HepG2 (cell line): ENCODE results near the gene HSP90AB1. TPM values are rescaled to one million over a fixed set of nuclear protein-coding genes. Genes with fewer than 3 reads are reported as not detected.

Experiments used
- DR1 ChIP-seq: sonication (generic); formaldehyde crosslinking; IDR thresholded peaks from 2 replicates; pipeline ENCODE4 v1.8.0; 2021; ENCODE audit warnings: mild to moderate bottlenecking, missing genetic modification reagents, inconsistent platforms
- EZH2 ChIP-seq: conservative IDR thresholded peaks from 2 replicates; pipeline ENCODE4 v1.6.1; 2012; ENCODE audit warnings: mild to moderate bottlenecking, low read depth, low read length, moderate library complexity
- HDAC6 ChIP-seq: fragments of 200-600 bp; sonication (generic); IDR thresholded peaks from 2 replicates; pipeline ENCODE4 v1.7.0; 2017; ENCODE audit warnings: mild to moderate bottlenecking, antibody characterized with exemption, low read length, low read depth
- KAT2B ChIP-seq: fragments of 150-350 bp; IDR thresholded peaks from 2 replicates; pipeline ENCODE4 v1.6.1; 2014; ENCODE audit warnings: low read depth, low read length, borderline replicate concordance
- KDM3A ChIP-seq: IDR thresholded peaks from 2 replicates; pipeline ENCODE4 v1.6.1; 2018; ENCODE audit warnings: low read depth, missing compliant biosample characterization
- KDM5A ChIP-seq: fragments of 200-600 bp; sonication (generic); IDR thresholded peaks from 2 replicates; pipeline ENCODE4 v1.7.0; 2018; ENCODE audit warnings: antibody characterized with exemption, mild to moderate bottlenecking, low read length, borderline replicate concordance
- LRRFIP1 ChIP-seq: sonication (generic); formaldehyde crosslinking; conservative IDR thresholded peaks from 2 replicates; pipeline ENCODE4 v1.4.0; 2020; ENCODE audit warnings: missing genetic modification reagents
- MYPOP ChIP-seq: sonication (generic); formaldehyde crosslinking; IDR thresholded peaks from 2 replicates; pipeline ENCODE4 v1.8.1; 2023; ENCODE audit warnings: mild to moderate bottlenecking, moderate library complexity, missing genetic modification reagents
- NR2F2 ChIP-seq: IDR thresholded peaks from 2 replicates; pipeline ENCODE4 v1.6.1; 2012; ENCODE audit warnings: low read depth, inconsistent platforms, borderline replicate concordance
- RFXAP ChIP-seq: sonication (generic); formaldehyde crosslinking; IDR thresholded peaks from 2 replicates; pipeline ENCODE4 v1.4.0; 2020; ENCODE audit warnings: missing genetic modification reagents, borderline replicate concordance
- SALL1 ChIP-seq: sonication (generic); formaldehyde crosslinking; IDR thresholded peaks from 2 replicates; pipeline ENCODE4 v1.8.0; 2022; ENCODE audit warnings: mild to moderate bottlenecking, missing genetic modification reagents
- SPEN ChIP-seq: sonication (generic); formaldehyde crosslinking; IDR thresholded peaks from 2 replicates; pipeline ENCODE4 v1.5.1; 2020; ENCODE audit warnings: low read depth, mild to moderate bottlenecking, missing genetic modification reagents
- WIZ ChIP-seq: sonication (generic); formaldehyde crosslinking; IDR thresholded peaks from 2 replicates; pipeline ENCODE4 v1.5.1; 2020; ENCODE audit warnings: mild to moderate bottlenecking, missing genetic modification reagents
- XRCC5 ChIP-seq: fragments of 200-400 bp; formaldehyde crosslinking; optimal IDR thresholded peaks from 2 replicates; pipeline ENCODE3; 2017; ENCODE audit warnings: mild to moderate bottlenecking, low read length
- ZFP91 ChIP-seq: sonication (generic); formaldehyde crosslinking; IDR thresholded peaks from 2 replicates; pipeline ENCODE4 v1.9.0; 2022; ENCODE audit warnings: missing genetic modification reagents, mild to moderate bottlenecking, borderline replicate concordance
- ZFX ChIP-seq: sonication (generic); formaldehyde crosslinking; IDR thresholded peaks from 2 replicates; pipeline ENCODE4 v1.4.0; 2020; ENCODE audit warnings: mild to moderate bottlenecking, low read depth, missing genetic modification reagents, moderate library complexity
- ZFY ChIP-seq: sonication (generic); formaldehyde crosslinking; IDR thresholded peaks from 2 replicates; pipeline ENCODE4 v1.4.0; 2020; ENCODE audit warnings: missing genetic modification reagents
- ZGPAT ChIP-seq: IDR thresholded peaks from 2 replicates; pipeline ENCODE4 v1.6.1; 2016; ENCODE audit warnings: mild to moderate bottlenecking
- ZNF501 ChIP-seq: sonication (generic); formaldehyde crosslinking; IDR thresholded peaks from 2 replicates; pipeline ENCODE4 v1.5.1; 2020; ENCODE audit warnings: mild to moderate bottlenecking, moderate library complexity, missing genetic modification reagents
- polyA plus RNA-seq, 8 experiments: library from polyadenylated mRNA; depleted of rRNA in 3 of 8; stranded (reverse) in 7 of 8; unstranded in 1 of 8; fragments of >200 nt; fragmentation: Illumina TruSeq in 4 of 8; extraction: Trizol in 4 of 8; gene quantifications; 2 replicates each; pipeline versions ENCODE4 v1.2.1 to v1.2.3, GENCODE V29; 2011 to 2016; ENCODE audit warnings: low read depth in 4 of 8, missing spikeins in 1 of 8, mixed read lengths in 1 of 8; ENCODE audit not compliant: insufficient read depth in 1 of 8
- total RNA-seq, 5 experiments: library from RNA; depleted of rRNA; stranded (reverse); fragments of >200 nt; fragmentation: Illumina TruSeq; extraction: Trizol; gene quantifications; 2 replicates each; pipeline ENCODE4 v1.2.3, GENCODE V29; 2016; ENCODE audit warnings: low read depth in 1 of 5

The HSP90AB1 gene
- total and polyA plus RNA-seq, 2 of the 13 experiments (the other 11 are each of a cell fraction or from before 2014, with no cell fraction given), result 1,325 to 1,472 TPM

- TF ChIP-seq NR2F2, result no peak
- TF ChIP-seq EZH2, result peak; percentile 80; the same call in 1 of the 2 replicates
- no peak for TF ChIP-seq ZGPAT
- TF ChIP-seq ZNF501 (CRISPR knock-in tag), result peak; percentile 34; the same call in 1 of the 2 replicates
- TF ChIP-seq KDM5A, result no peak
- no peak for TF ChIP-seq LRRFIP1
- peak; percentile 90 for TF ChIP-seq XRCC5
- TF ChIP-seq HDAC6, result no peak
- TF ChIP-seq SALL1 (CRISPR knock-in tag), result peak; percentile 39; the same call in 1 of the 2 replicates
- no peak for TF ChIP-seq KAT2B
- TF ChIP-seq ZFP91, result peak; percentile 71; the same call in 1 of the 2 replicates
- no peak for TF ChIP-seq SPEN (CRISPR knock-in tag)
- 0 out of 2 replicates have a peak, but pooled peaks have one; percentile 32 for TF ChIP-seq ZFX (CRISPR knock-in tag)
- 0 out of 2 replicates have a peak, but pooled peaks have one; percentile 20 for TF ChIP-seq KDM3A
- TF ChIP-seq MYPOP (CRISPR knock-in tag), result 0 out of 2 replicates have a peak, but pooled peaks have one; percentile 20
- TF ChIP-seq ZFY (CRISPR knock-in tag), result peak; percentile 29; the same call in 1 of the 2 replicates
- no peak for TF ChIP-seq DR1 (CRISPR knock-in tag)
- no peak for TF ChIP-seq WIZ (CRISPR knock-in tag)
- 0 out of 2 replicates have a peak, but pooled peaks have one; percentile 53 for TF ChIP-seq RFXAP (CRISPR knock-in tag)
These were observed 29.4 kb upstream of the HSP90AB1 start (continued) for GRCh38 chr6:44217332-44218143.
